HCT116 (cell line): Measurements from ENCODE around the gene MUC16. TPM values are rescaled to one million over a fixed set of nuclear protein-coding genes. Genes with fewer than 3 reads are reported as not detected.

Experiments used
- ATAC-seq: fragments of 200-7000 bp; cut with Tn5 transposase; 2 replicates; pipeline ENCODE4 v1.9.1; 2020; ENCODE audit warnings: mild to moderate bottlenecking, moderate library complexity
- BruUV-seq: library from RNA; stranded (reverse); fragments of 400-500 nt; replicated peaks from 2 replicates; lab custom pipeline; 2021; lab: Mats Ljungman, UMichigan
- CTCF ChIA-PET: fragments of 300-600 bp; sonication (Branson Sonifier 250); formaldehyde crosslinking; loops from one replicate; lab custom pipeline; 2021; ENCODE audit warnings: antibody characterized with exemption; lab: Charles Lee
- POLR2A ChIA-PET: fragments of 300-600, 350-600 bp; sonication (Branson Sonifier 250); formaldehyde crosslinking; loops from one replicate; lab custom pipeline; 2021; ENCODE audit warnings: antibody characterized with exemption; lab: Charles Lee
- RAD21 ChIA-PET, 2 experiments: fragments of 300-600 bp; sonication (Branson Sonifier 250); formaldehyde crosslinking; loops; one replicate each; lab custom pipeline; 2023; ENCODE audit warnings: low total read pairs in 2 of 2; ENCODE audit not compliant: uncharacterized antibody in 2 of 2, unreplicated experiment in 2 of 2, low non-redundant PET in 1 of 2; lab: Charles Lee
- DNase-seq: peaks from one replicate; pipeline ENCODE4 v3.0.0-alpha.2; 2010; ENCODE audit warnings: low read depth, low spot score
- H2AFZ ChIP-seq: fragments of 200-600 bp; shearing (Covaris generic), sonication (generic); 2 replicates; pipeline ENCODE4 v1.6.1; 2017; ENCODE audit warnings: low read depth, mixed run types, mixed read lengths, antibody characterized with exemption, low read length; ENCODE audit not compliant: poor library complexity, severe bottlenecking
- H3K27ac ChIP-seq: 2 replicates; pipeline ENCODE4 v1.5.1; 2012; ENCODE audit warnings: low read depth, low read length
- H3K27me3 ChIP-seq: fragments of 200-600 bp; sonication (generic); 2 replicates; pipeline ENCODE4 v1.6.1; 2016; ENCODE audit warnings: mixed run types, low read length, mixed read lengths; ENCODE audit not compliant: insufficient read depth
- H3K36me3 ChIP-seq, 2 experiments: fragments of 200-500 bp in 1 of 2; fragments of 200-600 bp in 1 of 2; sonication (Bioruptor generic) in 1 of 2; sonication (generic) in 1 of 2; 2 replicates each; pipeline versions ENCODE4 v1.5.1 to v1.6.1; 2014 to 2016; ENCODE audit warnings: low read length in 2 of 2, inconsistent platforms in 1 of 2, mixed read lengths in 1 of 2, mixed run types in 1 of 2; ENCODE audit not compliant: insufficient read depth in 2 of 2, control insufficient read depth in 1 of 2
- H3K4me1 ChIP-seq, 2 experiments: fragments of 200-600 bp in 1 of 2; sonication (generic) in 1 of 2; 2 replicates each; pipeline versions ENCODE4 v1.5.1 to v1.6.1; 2012 to 2017; ENCODE audit warnings: low read length in 2 of 2, inconsistent platforms in 1 of 2, mild to moderate bottlenecking in 1 of 2, mixed read lengths in 1 of 2, mixed run types in 1 of 2, moderate library complexity in 1 of 2; ENCODE audit not compliant: insufficient read depth in 2 of 2, control insufficient read depth in 1 of 2
- H3K4me2 ChIP-seq: fragments of 200-600 bp; sonication (generic); 2 replicates; pipeline ENCODE4 v1.6.1; 2017; ENCODE audit warnings: mixed run types, low read length, mixed read lengths
- H3K4me3 ChIP-seq, 2 experiments: fragments of 200-600 bp in 1 of 2; sonication (generic) in 1 of 2; replicated peaks in 1 of 2; 2 replicates each; pipeline ENCODE4 v1.5.1; 2011 to 2016; ENCODE audit warnings: low read length in 2 of 2, control low read depth in 1 of 2, low read depth in 1 of 2, mild to moderate bottlenecking in 1 of 2, mixed read lengths in 1 of 2, mixed run types in 1 of 2
- H3K79me2 ChIP-seq: fragments of 200-600 bp; sonication (generic); 2 replicates; pipeline ENCODE4 v1.6.1; 2017; ENCODE audit warnings: mild to moderate bottlenecking, mixed run types, low read length, moderate library complexity, mixed read lengths; ENCODE audit not compliant: insufficient read depth
- H3K9ac ChIP-seq: fragments of 200-600 bp; sonication (generic); 2 replicates; pipeline ENCODE4 v1.6.1; 2016; ENCODE audit warnings: low read length, mixed read lengths
- H3K9me2 ChIP-seq: fragments of 200-600 bp; sonication (generic), shearing (Covaris generic); 2 replicates; pipeline ENCODE4 v1.6.1; 2017; ENCODE audit warnings: mixed run types, mild to moderate bottlenecking, moderate library complexity; ENCODE audit not compliant: insufficient read depth
- H3K9me3 ChIP-seq, 2 experiments: fragments of 200-500 bp in 1 of 2; fragments of 200-600 bp in 1 of 2; sonication (Bioruptor generic) in 1 of 2; sonication (generic) in 1 of 2; 2 replicates each; pipeline ENCODE4 v1.6.1; 2014 to 2017; ENCODE audit warnings: low read length in 2 of 2, mixed read lengths in 2 of 2, inconsistent platforms in 1 of 2, low read depth in 1 of 2, mild to moderate bottlenecking in 1 of 2, mixed run types in 1 of 2, moderate library complexity in 1 of 2; ENCODE audit not compliant: control insufficient read depth in 1 of 2, insufficient read depth in 1 of 2
- H4K20me1 ChIP-seq: fragments of 200-600 bp; sonication (generic), shearing (Covaris generic); 2 replicates; pipeline ENCODE4 v1.6.1; 2017; ENCODE audit warnings: mixed run types, mild to moderate bottlenecking, moderate library complexity; ENCODE audit not compliant: insufficient read depth
- CBX3 ChIP-seq: IDR thresholded peaks from 2 replicates; pipeline ENCODE4 v1.6.1; 2012; ENCODE audit warnings: low read depth
- EGR1 ChIP-seq: IDR thresholded peaks from 2 replicates; pipeline ENCODE4 v1.6.1; 2012; ENCODE audit warnings: low read depth
- FOSL1 ChIP-seq: IDR thresholded peaks from 2 replicates; pipeline ENCODE4 v1.6.1; 2012; ENCODE audit warnings: low read depth
- REST ChIP-seq: IDR thresholded peaks from 2 replicates; pipeline ENCODE4 v1.6.1; 2012; ENCODE audit warnings: low read depth
- SRF ChIP-seq: IDR thresholded peaks from 2 replicates; pipeline ENCODE4 v1.6.1; 2012; ENCODE audit warnings: low read depth
- intact Hi-C: fragments of 100-400 bp; cut with micrococcal nuclease; formaldehyde crosslinking; loops from 2 replicates; pipeline ENCODE4 v1.10.0; 2022
- total RNA-seq: library from RNA; stranded (reverse); gene quantifications from one replicate; pipeline ENCODE4 v1.2.1, GENCODE V29; 2021; ENCODE audit not compliant: unreplicated experiment

The MUC16 gene
- total RNA-seq, 1 experiment from 2014 or later, result 0.12 TPM

- TF ChIP-seq REST (no peak), EGR1 (no peak), FOSL1 (no peak), SRF (no peak)
These were observed 34.2 kb upstream of the MUC16 start (continued) for GRCh38 chr19:9044449-9044848.

GRCh38 chr19:9043524-9043923, 33.3 kb upstream of the MUC16 start:
- Histone ChIP-seq H3K9ac (no peak overlapping the region), H3K4me1 (peaks cover 7 to 33% of the 10 kb centered on the region in 2 experiments), H3K9me3 (no peaks in the 10 kb centered on the region), H3K27ac (no peak overlapping the region), H3K36me3 (no peaks in the 10 kb centered on the region), H4K20me1 (no peaks in the 10 kb centered on the region), H3K27me3 (no peaks in the 10 kb centered on the region), H3K79me2 (no peaks in the 10 kb centered on the region), H3K4me2 (peak overlapping the region; percentile 35), H2AFZ (no peak overlapping the region), H3K9me2 (no peaks in the 10 kb centered on the region), H3K4me3 (no peak overlapping the region)
- peak; percentile 41 for ATAC-seq
- DNase-seq, result no peak
- BruUV-seq, result no TSS peak
- RAD21 ChIA-PET, result no interaction called here
- intact Hi-C loops, result no loop called here
- POLR2A ChIA-PET, result no interaction called here
- TF ChIP-seq FOSL1 (peak; percentile 26; the same call in 1 of the 2 replicates), CBX3 (no peak)
- CTCF ChIA-PET, result no interaction called here
